Putamen (tissue), 1 donor: ENCODE results near the gene CCDC13.
A peak's percentile ranks its signal among the peaks of the same experiment; 100 is the strongest.

Experiments used
- DNase-seq: peaks from one replicate; pipeline ENCODE4 v3.0.0-alpha.2; 2016; ENCODE audit warnings: low spot score

CCDC13 gene

GRCh38 chr3:42732829-42733459 lies 40.1 kb downstream of the CCDC13 start:
- peak; percentile 53 for DNase-seq

DNA sequence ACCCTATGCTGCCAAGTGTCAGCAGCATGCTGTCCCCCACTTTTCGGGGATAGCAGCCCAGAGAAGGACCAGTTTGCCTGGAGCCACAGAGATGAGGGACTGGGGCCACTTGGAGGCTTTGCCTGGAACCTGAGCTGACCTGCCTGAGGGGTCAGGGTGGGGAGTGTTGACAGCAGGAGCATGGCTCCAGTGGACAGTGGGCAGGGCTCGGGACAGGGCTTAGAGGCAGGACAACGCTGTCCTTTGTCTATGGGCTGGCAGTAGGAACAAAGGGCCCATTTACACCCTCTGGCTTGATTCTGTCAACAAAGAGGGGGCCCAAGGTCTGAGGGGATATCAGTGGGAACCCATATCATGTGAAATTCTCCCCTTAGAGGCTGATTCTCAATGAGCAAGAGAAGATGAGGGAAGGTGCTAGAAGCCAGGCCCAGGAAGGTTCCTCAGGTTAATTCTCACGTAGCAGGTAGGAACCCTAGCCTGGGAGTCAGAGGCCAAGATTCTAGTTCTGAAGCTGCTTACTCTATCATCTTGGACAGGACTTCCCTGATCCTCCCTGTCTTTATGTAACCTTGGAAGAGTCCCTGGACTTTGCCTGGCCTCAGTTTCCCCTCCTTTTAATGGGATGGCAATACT lies 40.7 kb downstream of the CCDC13 start:
- DNase-seq = peak; percentile 96

GRCh38 chr3:42731476-42732195 lies 41.4 kb downstream of the CCDC13 start:
- no peak for DNase-seq

GRCh38 chr3:42730706-42731420 lies 42.2 kb downstream of the CCDC13 start:
- no peak for DNase-seq

DNA sequence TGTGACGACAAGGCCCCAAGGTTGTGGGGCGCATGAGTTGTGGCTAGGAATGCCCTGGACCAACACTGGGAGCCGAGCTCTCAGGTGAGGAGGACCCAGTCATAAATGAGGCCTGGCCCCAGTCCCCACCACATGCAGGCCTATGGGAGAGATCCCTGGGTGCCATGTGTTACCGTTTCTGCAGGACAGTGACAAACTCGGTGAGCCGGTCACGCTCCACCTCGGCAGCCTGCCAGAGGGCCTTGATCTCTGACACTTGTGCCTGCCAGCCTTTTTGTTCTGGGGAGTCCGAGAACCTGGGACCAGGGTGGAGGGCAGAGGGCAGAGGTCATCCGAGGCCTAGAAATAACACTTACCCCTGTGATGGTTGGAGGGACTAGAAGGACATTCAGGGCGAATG lies 42.8 kb downstream of the CCDC13 start:
- DNase-seq = no peak

GRCh38 chr3:42729404-42730145 lies 43.5 kb downstream of the CCDC13 start:
- no peak for DNase-seq

- no peak for DNase-seq
Observed at GRCh38 chr3:42728668-42729364, 44.2 kb downstream of the CCDC13 start.

GRCh38 chr3:42728056-42728455 lies 45.0 kb downstream of the CCDC13 start:
- peak; percentile 83 for DNase-seq

- peak; percentile 86 for DNase-seq
Observed at GRCh38 chr3:42725454-42725853, 47.6 kb downstream of the CCDC13 start.

DNA sequence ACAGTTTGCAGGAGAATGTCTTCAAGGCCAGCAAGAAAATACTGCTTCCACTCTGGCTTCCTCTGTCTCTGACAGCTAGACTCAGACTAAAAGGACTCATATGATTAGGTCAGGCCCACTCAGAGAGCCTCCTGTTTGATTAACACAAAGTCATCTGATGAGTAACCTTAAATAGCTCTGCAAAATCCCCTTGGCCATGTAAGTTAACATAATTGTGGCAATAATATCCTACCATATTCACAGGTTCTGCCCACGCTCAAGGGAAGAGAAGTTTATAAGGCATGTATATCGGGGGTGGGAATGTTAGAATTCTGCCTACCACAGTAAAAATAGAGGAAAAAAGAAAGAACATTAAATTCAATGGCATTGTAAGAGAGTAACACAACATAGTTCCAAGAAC lies 49.8 kb downstream of the CCDC13 start:
- DNase-seq = peak; percentile 75
